ENCODE data around the gene MCUB.
A peak's percentile ranks its signal among the peaks of the same experiment; 100 is the strongest.
"Not testable (repeated sequence)": the region's sequence is repeated elsewhere in the genome, so short reads cannot be mapped to it uniquely, and the experiment has no call there.

The MCUB gene, protein sequence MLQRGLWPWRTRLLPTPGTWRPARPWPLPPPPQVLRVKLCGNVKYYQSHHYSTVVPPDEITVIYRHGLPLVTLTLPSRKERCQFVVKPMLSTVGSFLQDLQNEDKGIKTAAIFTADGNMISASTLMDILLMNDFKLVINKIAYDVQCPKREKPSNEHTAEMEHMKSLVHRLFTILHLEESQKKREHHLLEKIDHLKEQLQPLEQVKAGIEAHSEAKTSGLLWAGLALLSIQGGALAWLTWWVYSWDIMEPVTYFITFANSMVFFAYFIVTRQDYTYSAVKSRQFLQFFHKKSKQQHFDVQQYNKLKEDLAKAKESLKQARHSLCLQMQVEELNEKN

DNA sequence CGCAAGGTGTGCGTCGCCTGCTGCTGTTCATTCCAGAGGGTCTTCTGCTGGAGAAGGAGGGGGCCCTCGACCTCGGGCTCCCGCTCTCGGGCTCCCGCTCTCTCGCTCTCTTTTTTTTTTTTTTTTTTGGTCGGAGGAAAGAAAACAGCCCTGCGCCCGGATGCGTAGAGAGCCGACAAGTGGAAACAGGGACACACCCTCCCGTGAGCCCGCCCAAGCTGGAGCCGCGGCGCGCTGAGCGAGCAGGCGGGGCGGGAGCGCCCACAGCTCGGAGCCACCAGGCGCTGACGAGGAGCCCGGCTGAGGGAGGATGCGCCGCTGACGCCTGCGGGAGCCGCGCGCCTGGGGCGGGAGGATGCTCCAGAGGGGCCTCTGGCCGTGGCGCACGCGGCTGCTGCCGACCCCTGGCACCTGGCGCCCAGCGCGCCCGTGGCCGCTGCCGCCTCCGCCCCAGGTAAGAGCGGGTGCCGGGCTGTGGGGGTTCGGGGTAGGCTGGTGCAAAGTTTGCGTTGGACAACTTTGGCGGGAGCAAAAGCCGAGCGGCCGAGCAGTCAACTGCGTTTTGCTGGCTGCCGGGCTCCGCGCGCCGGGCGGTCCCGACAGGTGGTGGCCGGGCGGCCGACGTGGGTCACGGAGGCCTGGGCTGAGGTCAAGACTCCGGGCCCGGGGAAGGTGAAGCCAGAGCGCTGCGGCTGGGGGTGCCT is at the start of gene MCUB:
Gene MCUB, plus strand, starts transcription at position 264 of the 704 bp plus-strand sequence. Its CDS starts 92 bp downstream, at position 356.
- DNase-seq (ENCODE audit: low spot score) = peak; percentile 46

DNA sequence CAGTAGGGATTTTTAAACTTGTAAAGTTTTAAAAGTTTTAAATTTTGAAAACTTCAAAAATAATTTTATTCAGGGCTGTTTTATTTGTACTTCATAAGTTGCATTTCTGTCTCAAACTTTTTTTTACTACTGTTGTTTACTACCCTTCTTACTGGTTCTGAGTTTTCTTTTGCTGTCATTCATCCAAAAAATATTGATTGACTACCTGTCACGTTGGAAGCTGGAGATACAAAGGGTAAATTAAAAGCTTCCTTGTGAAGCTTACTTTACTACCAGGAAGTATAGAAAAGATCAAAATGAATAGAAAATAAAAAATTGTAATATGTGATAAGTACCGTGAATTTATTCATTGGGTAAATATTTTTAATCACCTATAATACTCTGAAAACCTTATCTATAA is 49.4 kb upstream of the MCUB start:
- no peak for DNase-seq (ENCODE audit: low spot score)

DNA sequence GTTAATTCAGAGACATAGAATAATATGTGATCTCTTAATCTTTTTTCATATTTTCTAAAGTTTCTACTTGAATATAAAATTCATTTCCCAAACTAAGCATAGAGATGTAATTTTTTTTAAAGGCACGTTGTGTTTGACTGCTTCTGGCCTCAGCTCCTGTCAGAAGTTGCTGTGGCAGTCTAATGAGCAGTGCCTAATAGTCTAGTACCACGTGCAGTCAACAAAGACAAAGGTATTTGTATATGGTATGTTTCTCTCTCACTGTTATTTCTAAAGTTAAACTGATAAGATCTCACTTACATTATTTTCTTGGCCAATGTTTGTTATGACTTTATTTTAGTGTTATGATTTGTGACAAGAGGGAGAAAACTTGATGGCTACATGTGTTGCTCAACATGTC is 48.6 kb upstream of the MCUB start:
- no peak for DNase-seq (ENCODE audit: low spot score)

DNA sequence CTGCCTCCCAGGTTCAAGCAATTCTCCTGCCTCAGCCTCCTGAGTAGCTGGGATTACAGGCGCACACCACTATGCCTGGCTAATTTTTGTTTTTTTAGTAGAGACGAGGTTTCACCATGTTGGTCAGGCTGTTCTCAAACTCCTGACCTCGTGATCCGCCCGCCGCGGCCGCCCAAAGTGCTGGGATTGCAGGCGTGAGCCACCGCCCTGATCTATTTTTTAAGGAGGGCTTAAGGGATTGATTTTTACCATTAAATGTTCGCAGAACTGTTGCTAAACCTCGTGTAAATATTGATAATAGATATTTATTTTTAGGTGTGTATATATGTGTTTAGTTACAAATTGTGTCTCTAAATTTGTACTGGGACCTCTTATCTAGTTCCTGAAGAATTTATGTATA is 46.7 kb upstream of the MCUB start:
- not testable (repeated sequence) for DNase-seq (ENCODE audit: low spot score)

DNA sequence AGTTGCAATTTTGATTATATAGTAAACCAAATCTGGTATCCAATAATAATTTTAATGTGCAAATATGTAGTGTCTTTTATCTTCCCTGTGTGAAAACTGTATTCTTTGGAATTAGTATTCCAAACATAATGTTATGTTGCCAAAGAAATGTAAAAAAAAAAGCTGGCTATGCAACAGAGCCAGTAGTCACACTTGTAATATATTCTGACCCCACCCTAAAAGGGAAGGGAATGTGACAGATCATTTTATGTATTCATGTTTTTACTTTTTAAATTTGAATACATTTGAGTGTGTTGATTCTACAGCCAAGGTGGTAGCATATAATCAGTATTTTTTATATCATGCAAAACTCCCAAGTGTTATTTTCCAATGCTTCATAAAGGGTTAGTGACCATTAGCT is 27.9 kb upstream of the MCUB start:
- no peak for DNase-seq (ENCODE audit: low spot score)

DNA sequence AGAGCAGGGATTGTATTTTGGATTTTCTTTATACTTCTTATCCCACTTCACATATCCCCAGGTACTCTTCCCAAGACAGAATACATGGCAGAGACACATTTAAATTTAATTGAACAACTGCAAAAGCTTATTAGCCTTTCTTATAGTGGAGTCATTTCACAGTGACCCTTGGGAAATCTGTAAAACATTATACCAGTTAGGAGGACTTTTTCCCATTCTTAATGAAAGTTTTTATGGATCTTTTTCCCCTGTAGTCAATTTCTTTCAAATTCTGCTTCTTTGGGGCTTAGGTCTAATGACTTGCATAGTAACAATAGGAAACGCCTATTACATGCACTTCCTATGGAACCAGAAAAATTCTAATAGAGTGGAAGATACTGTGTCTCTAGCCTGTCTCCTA is 14.6 kb upstream of the MCUB start:
- no peak for DNase-seq (ENCODE audit: low spot score)

DNA sequence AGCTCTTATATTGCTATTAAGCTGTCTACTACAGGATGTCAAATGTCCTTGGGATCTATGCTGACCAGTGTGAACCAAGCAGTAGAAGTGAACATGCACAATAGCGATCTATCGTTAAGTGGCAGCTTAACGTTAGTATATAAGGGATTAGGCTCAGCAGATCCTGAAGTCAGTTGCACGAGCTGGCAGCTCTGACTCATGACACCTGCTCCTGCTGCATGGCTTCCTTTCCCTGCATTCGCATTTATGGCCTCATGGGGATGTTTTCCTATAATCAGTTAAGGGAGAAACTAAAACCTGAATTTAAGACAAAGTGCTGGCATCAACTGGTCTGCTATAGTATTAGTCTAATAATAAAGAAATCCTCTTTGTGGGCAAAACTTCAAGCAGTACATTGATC is 12.7 kb upstream of the MCUB start:
- no peak for DNase-seq (ENCODE audit: low spot score)

DNA sequence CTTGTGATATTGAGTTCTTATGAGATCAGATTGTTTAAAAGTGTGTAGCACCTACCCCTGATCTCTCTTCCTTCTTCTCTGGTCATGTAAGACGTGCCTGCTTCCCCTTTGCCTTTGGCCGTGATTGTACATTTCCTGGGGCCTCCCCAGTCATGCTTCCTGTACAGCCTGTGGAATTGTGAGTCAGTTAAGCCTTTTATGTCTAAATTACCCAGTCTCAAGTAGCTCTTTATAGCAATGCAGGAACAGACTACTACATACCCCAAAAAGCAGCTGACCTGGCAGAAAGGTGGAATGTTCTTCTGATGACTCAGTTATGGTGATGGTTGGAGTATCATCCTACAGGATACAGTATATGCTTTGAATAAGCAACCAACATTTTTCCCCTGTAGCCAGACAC is 11.4 kb upstream of the MCUB start:
- DNase-seq (ENCODE audit: low spot score) = no peak

DNA sequence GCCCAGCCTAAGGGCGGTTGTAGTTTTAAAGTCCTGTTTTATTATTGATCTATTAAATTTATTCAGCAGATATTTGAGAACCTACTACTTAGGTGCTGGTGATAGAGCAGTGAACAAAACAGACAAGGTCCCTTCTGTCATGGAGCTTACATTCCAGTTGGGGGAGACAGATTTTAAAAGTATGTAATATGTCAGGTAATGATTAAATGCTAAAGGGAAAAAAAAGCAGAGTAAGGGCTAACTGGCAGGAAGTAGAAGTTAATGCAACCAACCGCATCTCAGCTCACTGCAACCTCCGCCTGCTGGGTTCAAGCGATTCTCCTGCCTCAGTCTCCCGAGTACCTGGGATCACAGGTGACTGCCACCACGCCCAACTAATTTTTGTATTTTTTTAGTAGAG is 7.8 kb upstream of the MCUB start:
- no peak for DNase-seq (ENCODE audit: low spot score)

DNA sequence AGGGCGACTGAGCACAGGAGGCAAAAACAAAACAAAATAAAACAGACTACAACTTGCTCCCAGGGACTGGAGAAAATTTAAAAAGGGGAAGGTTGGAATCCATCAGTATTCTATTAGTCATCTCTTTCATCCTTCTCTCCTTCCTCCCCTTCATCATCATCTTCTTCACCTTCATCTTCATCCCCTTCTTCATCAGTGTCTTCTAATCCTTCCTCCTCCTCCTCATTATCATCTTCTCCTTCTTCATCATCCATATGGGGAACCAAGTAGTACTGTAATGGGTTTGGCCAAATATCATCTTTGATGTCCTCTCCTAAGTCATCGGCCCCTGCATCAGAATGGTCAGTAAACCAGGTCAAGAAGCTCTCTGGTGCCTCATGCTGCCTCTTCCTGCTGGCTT is 6.9 kb upstream of the MCUB start:
- no peak for DNase-seq (ENCODE audit: low spot score)

DNA sequence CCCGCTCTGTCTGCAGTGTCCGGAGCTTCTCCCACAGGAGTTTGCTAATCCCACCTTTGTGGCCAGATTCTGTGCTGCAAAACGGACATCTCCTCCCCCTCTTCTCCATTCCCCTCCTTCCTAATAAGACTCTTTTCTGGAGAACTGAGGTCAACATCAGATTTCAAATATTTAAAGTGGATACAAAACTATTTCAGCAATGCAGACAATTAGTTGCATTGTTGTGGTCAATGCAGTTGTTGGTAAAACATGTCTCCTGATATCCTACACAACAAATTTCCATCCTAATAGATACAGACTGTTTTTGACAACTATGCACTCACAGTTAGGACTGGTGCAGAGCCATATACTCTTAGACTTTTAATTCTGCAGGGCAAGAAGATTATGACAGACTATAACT is 5.1 kb upstream of the MCUB start:
- DNase-seq (ENCODE audit: low spot score) = no peak

DNA sequence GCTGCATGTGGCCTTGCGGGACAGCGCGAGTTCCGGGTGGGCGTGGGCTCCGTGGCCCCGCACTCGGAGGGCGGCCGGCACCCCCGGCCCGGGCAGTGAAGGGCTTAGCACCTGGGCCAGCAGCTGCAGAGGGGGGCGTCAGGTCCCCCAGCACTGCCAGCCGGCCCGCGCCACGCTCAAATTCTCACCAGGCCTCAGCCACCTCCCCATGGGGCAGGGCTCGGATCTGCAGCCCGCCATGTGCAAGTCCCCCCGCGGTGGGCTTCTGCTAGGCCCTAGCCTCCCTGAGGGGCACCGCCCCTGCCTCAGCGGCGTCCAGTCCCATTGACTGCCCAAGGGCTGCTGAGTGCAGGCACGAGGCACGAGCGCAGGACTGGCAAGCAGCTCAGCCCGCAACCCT is 2.6 kb upstream of the MCUB start:
- no peak for DNase-seq (ENCODE audit: low spot score)

DNA sequence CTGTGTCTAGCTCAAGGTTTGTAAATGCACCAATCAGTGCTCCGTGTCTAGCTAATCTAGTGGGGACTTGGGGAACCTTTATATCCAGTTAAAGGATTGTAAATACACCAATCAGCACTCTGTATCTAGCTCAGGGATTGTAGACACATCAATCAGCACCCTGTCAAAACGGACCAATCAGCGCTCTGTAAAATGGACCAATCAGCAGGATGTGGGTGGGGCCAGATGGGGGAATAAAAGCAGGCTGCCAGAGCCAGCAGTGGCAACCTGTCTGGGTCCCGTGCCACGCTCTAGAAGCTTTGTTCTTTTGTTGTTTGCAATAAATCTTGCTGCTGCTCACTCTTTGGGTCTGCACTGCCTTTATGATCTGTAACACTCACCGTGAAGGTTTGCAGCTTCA is 2.0 kb upstream of the MCUB start:
- not testable (repeated sequence) for DNase-seq (ENCODE audit: low spot score)

DNA sequence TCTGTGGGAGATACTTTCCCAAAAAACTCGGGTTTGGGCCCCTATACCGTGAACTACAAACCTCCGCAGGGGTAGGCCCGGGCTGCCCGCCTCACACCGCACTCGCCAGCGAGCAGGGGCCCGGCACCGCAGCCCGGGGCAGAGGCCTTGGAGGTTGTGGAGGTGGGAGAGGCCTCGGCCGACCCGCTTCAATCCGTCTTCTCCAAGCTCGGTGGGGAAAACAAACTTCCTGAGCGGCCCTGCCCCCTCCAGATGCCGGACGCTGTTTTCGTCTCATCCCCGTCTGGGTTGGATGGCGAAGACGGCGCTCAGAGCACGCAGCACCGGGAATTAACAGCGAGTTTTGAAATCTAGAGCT is 442 bp upstream of the MCUB start:
- no peak for DNase-seq (ENCODE audit: low spot score)

DNA sequence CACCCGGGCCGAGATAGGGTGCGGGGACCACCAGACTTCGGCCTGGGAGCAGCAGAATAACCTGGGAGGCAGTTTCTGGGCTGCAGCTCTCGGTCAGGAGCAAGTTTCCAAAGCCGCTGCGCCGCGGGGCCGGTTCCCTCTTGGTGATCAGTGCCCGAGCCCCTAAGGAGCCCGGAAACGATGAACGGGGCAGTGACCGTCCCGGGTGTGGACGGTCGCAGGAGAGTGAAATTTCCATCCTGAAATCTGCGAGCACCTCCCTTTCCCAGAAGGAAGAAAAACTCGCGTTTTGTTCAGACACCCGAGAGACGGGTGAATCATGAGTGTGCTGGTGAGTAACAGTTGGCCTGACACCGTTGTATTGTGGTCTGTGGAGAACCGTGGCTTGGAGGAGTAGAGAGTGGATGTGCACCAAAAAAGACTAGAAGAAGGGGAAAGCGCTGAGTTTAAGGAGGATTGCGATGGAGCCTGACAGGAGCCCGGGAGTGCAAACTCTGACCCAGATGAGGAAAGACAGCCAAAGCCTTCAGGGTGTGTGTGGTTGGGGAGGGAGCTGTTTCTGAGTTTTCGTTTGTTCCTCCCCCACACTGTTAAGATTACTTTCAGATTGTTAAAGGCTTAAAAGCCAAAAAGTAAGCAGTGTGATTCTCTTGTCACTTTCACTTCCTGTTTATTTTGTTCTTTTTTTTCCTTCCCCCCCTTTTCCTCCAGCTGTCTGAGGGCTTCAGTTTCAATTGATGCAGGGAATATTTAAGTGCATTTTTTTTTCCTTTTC is 828 bp downstream of the MCUB start:
- peak; percentile 16 for DNase-seq (ENCODE audit: low spot score)

DNA sequence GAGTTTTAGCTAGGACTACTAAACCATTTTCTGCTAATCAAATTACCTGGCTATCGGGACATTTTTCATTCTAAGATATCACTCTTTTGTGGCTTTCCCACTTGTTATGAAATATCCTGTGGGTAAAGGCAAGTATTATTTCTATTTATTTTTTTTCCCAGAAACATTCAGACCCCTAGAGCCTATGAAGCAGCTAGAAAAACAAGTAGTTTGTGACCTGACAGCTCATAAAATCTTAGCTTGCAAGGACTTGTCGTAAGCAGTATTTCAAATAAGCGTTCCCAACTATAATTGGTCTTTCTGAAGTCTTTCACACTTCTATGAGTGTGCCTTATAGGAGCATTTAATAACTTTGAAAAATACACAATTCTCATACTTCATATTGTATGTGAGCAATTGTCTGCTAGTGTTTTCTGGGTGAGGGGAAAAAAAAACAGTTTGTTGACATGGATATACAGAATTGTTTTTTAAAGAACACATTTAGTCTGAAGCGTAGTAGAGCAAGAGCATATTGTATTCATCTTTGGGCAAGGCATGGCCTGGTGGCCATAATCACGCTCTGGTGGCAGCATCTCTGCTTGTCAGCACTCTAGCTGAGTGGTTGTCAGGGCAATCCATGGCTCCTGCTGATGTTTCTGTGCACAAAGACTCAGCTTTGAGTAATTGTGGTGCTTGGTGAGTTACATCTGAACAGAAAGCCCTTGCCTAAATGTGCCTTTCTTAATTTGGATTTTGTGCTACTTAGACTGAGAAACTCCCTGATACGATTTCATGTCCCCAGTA is 2.6 kb downstream of the MCUB start:
- no peak for DNase-seq (ENCODE audit: low spot score)

DNA sequence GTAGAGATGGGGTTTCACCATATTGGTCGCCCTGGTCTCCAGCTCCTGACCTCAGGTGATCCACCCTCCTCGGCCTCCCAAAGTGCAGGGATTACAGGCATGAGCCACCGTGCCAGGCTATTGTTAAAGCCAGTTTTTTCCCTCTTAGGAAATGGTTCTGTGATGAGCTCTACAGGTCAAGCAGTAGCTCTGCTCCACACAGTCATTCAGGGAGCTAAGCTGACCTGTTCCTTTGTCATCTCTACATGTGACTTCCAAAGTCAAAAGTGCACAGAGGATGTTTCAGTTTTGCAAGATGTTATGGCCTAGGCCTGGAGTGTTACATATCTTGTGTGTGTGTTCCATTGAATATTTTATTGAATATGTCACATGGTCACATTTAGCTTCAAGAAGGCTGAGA is 11.4 kb downstream of the MCUB start:
- no peak for DNase-seq (ENCODE audit: low spot score)

DNA sequence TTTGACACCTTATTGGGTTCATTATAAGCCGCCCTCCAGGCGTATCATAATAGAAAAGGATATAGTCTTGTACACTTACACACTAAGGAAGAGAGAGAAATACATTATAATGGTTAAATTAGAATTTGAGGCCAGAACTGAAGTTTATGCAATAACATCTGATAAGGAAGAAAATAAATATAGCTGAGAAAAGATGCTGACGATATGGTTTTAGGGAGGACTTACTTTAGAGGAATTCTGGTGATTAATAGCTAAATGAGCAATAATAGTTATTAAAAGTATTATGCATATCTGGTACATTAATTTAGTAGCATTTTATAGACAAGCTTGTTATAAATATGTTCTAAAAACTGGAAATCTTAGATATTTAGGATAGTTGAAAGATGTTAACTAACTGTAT is 12.1 kb downstream of the MCUB start:
- DNase-seq (ENCODE audit: low spot score) = no peak

DNA sequence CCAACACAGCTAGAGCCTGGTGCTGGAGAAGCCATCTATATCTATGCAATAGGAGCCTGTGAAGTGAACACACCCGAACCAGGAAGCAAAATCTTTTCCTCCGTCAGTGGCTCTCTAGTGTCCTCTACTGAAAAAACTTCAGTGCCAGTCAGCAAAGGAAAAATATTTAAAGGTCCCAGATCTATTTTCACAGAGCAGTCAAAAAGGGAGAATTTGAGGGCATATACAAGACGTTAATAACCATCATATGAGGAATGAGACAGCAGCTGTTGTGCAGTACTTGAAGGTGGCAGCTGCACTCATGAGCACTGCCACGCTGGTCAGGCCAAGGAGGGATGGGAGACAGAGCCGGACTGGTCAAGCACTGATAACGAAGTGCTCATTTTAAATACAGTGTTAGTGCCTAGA is 14.4 kb downstream of the MCUB start:
- peak; percentile 11 for DNase-seq (ENCODE audit: low spot score)

DNA sequence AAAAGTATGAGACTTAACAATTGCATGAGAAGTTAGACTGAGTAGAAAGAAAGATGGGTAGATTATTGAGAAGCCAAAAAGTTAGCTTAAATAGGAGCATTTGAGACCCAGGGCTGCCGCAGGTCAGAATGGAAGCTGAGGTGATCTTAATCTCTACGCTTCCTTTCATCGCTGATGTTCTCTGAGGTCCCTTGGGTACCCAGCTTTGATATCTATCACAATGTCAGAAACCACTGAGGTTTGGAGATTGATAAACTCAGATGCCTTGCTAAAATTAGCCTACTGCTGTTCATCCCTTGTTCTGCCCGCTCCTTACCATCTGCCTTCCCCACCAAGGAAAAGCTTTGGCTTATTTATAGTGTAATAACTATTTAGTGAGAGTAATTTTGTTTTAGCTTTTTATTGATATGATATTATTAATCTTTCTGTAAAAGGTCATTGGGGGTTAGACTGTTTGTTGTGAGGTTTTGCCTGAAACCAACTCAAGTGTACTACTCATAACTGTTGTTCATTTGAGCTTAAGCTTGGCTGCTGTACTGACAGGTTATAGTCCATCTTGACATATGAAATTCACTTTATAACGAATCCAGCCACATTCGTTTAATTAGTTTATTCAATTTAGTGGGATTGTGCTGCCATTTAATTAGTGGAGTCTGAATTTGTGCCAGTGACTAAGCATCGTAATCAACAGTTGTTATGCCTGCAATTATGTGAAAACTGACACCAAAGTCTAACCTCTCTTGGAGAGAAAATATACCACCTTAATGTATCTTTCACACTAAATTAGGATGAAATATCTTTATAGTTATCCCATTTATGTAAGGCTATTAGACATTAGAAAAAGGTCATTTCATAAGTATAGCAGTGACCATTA is 15.1 kb downstream of the MCUB start:
- DNase-seq (ENCODE audit: low spot score) = no peak

DNA sequence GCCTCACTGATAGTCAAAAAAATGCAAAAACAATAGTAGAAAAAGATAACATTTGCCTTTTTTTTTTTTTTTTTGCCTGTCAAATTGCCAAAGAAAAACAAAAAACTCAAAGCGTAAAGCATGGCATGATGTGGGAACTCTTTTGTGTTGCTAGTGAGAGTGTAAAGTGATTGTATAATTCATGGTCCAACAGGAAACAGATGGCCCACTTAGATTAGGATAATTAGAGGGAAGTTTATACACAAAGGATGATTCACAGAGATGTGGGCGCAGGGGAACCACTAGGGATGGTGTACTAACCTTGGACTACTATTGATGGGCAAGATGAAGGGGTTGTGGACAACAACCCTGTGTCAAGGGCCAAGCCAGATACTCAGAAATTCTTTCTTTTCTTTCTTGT is 16.4 kb downstream of the MCUB start:
- no peak for DNase-seq (ENCODE audit: low spot score)
